HG03175 (cell line): Measurements from ENCODE around the gene OR7C1.
"Not testable (repeated sequence)": the region's sequence is repeated elsewhere in the genome, so short reads cannot be mapped to it uniquely, and the experiment has no call there.

Source experiments
- ATAC-seq: cut with Tn5 transposase; IDR thresholded peaks from one replicate; pipeline ENCODE4 v1.9.1; 2021; ENCODE audit warnings: mild to moderate bottlenecking, moderate library complexity; ENCODE audit not compliant: unreplicated experiment

OR7C1 gene

DNA sequence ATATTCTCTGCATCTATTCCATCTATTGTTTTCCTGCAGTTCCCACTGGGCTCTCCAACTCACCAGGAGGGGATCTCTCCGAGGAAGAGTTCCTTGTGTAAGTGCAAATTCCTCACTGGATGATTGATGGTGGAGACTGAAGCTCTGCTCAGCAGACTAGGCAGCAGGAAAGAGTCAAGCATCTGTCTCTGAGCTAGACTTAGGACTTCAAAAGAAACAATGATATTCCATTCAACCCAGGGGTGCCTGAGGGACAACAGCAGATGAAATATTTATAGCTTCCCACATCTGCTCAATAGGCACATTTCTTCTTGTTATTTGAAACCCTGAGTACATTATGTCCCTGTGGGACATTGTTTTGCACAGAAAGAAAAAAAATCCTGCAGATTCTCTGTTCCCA is at the start of gene OR7C1, which contains the start of gene OR7A5:
Gene OR7C1, minus strand, starts transcription at position 175 of the 400 bp plus-strand sequence. CDS start 35,049 bp downstream, outside the sequence.
Gene OR7A5, minus strand, starts transcription at position 175 of the 400 bp plus-strand sequence. CDS start 6,944 bp downstream, outside the sequence.
- ATAC-seq: no peak

DNA sequence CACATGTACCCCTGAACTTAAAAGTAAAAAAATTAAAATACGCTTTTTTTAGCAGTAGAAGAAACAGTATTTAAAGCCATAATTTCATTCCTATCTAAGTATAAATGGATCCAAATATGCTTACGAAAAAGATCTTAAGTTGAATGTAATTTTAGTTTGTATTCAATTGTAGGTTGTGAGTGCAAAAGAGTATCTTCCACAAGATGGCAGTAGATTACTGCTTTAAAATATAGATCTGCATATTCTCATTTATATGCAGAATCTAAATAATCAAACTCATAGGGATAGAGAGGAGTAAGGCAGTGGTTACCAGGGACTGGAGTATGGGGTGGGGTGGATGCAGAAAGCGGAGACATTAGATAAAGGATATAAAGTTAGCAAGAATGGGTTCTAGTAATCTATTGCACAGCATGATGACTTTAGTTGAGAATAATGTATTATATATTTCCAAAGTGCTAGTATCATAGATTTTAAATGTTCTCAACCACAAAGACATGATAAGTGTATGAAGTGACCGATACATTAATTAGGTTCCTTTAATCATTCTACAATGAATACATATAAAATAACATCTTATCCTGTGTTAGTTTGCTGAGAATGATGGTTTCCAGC is 36.7 kb upstream of the OR7C1 start:
- ATAC-seq: no peak

DNA sequence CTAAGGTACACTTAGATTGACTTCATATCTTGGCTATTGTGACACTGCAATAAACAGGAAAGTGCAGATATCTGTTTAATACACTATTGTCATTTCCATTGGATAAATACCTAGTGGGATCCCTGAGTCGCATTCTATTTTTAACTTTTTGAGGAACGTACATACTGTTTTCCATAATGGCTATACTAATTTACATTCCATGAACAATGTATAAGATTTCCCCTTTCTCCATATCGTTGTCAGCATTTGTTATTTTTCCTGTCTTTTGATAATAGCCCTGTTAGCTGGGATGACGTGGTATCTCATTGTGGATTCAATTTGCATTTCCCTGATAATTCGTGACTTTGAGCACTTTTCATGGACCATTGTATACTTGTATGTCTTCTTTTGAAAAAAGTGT is 33.5 kb upstream of the OR7C1 start:
- no peak for ATAC-seq

DNA sequence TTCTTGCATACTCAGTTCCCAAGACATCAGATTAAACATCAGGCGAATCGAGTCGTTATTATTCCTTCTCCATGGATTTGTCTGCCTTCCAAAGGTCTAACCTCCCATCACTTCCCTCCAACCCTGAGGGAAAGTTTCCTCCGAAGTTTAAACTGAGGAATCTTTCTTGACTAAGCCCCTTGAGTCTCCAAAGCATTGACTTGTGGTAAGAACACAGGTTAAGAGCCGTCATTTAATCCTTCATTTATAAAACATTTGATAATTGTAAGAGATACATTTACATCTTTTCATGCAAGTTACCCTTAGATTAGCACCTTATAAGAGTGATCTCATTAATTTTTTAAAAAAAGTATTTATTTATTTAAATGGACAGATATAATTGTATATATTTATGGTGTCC is 13.8 kb upstream of the OR7C1 start, which contains the start of gene OR7A10:
Gene OR7A10, minus strand, starts transcription at position 101 of the 400 bp plus-strand sequence. CDS start 7,045 bp downstream, outside the sequence.
- no peak for ATAC-seq

DNA sequence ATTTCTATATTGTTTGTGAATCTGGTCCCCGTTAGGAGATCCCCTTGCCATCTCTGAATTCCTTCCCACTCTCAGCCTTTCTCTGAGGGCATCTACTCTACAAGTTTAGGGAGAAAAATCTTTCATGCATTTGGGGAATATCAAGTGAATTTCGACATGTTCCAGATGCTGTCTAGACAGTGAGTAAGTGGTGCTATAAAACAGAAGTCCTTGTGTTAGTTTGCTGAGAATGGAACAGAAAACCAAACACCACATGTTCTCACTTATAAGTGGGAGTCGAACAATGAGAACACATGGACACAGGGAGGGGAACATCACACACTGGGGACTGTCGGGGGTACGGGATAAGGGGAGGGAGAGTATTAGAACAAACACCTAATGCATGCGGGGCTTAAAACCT is 8.6 kb upstream of the OR7C1 start:
- no peak for ATAC-seq

DNA sequence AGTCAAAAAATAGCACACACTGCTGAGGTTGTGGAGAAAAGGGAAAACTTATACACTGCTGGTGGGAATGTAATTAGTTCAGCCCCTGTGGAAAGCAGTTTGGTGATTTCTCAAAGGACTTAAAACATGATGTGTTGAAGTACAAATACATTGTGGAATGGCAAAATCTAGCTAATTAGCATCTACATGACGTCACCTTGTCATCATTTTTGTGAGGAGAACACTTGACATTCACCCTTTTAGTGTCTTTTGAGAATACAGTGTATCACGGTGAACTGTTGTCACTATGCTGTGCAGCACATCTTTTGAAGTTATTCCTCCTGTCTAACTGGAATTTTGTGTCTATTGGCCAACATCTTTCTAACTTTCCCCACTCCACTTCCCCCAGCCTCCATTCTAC is 8.2 kb upstream of the OR7C1 start:
- ATAC-seq: no peak

DNA sequence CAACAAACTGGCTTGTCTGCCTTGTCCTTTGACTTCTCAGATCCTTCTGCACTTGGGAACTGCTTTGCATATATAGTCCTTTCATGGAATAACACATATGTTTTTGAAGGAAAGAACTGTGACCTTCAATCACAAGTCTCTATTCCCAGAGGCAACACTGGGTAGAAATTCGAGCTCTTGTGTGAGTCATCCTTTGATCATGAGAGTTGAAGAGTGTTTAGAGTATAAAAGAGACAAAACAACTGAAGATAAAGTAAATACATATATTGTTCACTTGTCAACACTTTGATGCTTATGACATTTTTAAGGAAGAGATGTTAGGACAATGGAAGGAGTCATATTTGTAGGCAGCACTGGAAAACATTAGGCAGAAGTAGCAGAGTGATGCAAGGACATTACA is 5.2 kb upstream of the OR7C1 start:
- no peak for ATAC-seq

DNA sequence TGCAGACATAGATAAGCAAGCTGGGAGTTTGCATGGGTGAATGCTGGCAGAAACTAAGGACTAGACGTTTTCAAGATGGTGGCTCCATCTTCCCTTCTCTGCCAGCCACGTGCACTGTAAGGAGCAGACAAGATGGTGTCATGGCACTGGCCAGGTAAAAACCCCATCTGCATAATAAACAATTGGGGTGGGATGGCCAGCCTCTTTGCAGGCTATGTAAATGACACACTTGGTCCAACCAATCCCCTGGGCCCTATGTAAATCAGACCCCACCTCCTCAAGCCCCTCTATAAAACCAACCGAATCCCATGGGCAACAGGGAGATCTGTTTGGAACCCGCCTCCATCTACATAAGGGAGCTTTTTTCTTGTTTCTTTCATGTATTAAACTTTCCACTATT is 2.4 kb upstream of the OR7C1 start:
- no peak for ATAC-seq

DNA sequence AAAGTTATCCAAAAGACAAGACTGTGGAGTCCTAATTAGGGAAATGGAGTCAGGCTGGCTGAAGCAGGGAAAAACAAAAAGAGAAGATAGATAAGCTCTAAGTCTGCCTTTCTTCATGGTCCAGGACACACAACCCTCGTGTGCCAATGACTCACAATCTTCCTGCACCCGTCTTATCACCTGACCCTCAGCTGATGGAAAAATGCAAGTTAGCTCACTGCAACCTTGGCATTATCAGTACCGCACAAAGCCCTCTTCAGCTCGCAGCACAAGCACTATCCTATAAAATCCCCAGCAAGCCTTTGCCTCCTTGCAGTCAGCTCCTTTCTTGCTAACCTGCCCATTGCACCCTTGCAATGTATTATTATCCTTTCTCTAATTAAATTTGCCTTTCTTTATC is 4.3 kb downstream of the OR7C1 start:
- no peak for ATAC-seq

DNA sequence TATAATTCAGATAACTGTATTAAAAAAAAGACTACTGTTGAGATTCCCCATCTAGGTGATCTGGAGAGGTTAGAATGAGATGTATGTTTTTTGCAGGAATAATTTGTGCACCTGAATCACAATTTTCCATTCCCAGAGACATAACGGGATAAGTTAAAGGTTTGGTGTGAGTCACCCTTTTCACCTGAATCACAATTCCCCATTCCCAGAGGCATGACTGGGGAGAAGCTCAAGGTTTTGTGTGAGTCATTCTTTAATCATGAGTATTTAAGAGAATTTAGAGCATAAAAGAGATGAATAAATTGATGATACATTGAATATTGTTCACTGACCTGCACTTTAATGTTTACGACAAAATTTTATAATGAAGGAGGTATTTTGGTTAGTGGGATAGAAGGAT is 9.0 kb downstream of the OR7C1 start:
- no peak for ATAC-seq

DNA sequence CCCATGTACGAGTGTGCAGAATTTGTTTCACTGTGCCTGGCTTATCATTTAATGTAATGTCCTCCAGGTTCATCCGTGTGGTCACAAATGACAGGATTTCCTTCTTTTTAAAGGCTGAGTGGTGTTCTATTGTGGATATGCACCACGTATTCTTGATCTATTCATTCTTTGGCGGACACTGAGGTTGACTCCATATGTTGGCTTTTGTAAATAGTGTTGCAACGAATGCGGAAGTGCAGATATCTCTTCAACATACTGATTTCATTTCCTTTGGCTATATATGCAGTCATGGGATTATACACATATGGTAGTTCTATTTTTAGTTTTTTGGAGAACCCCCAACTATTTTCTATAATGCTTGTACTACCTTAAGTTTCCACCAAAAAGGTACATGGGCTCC is 13.0 kb downstream of the OR7C1 start:
- ATAC-seq: no peak

DNA sequence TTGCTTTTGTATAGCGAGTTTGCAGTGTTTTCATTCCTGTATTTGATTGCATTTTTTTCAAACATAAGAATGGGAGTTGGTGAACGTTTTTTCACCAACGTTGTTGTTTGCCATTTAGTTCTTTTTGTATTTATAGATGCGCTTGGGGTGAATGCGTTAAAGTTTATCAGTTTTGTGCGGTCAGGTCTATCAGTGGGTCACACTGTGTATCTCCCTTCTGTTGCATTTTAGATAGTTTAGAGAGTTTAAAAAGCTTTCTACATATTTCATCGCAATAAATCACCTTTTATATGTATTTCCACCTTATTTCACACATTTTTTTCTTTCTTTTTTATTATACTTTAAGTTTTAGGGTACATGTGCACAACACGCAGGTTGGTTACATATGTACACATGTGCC is 16.4 kb downstream of the OR7C1 start:
- ATAC-seq: no peak

DNA sequence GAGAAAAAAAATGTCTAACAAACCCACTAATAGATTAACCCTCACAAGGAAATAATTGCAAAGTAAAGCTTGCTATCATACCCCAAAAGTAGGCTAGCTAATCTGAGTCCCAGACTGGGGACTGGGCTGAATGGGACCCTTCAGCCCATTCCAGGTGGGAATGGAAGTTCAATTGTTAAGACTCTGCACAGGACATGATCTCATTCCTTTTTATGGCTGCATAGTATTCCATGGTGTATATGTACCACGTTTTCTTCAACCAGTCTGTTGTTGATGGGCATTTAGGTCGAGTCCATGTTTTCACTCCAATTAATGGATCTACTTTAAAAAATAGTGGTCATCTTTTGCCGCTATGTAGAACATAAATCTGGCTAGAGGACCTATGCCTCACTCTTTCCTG is 17.9 kb downstream of the OR7C1 start:
- ATAC-seq: no peak

DNA sequence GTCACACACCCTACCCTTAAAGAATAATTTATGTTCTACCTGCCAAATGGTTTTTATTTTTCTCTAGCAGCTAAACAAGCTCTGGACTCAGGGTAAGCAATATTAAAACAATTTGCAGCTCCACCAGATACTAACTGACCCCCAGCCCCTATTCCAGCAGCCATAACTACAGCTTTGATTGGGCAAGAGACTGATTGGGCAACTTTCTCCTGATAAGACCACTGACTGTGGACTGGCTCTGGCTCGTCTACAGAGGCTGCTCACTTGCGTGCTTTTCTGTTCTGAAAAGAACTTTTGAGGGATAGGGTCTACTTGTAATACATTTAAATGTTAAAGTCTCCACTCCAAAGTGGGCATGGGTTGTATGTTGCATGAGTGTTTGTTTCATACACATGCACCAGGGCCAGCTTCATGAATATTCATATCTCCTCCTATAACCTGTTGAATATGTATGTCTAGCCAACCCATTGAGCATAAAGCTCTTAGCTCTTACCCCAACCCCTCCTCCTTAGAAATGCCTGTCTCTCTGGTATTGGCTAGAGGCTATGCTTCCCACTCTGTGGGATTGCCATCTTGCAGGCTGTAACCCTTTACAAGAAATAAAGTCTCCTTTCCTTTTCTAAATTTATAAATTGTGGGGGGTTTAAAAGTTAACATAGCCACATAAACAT is 19.9 kb downstream of the OR7C1 start:
- ATAC-seq: no peak

DNA sequence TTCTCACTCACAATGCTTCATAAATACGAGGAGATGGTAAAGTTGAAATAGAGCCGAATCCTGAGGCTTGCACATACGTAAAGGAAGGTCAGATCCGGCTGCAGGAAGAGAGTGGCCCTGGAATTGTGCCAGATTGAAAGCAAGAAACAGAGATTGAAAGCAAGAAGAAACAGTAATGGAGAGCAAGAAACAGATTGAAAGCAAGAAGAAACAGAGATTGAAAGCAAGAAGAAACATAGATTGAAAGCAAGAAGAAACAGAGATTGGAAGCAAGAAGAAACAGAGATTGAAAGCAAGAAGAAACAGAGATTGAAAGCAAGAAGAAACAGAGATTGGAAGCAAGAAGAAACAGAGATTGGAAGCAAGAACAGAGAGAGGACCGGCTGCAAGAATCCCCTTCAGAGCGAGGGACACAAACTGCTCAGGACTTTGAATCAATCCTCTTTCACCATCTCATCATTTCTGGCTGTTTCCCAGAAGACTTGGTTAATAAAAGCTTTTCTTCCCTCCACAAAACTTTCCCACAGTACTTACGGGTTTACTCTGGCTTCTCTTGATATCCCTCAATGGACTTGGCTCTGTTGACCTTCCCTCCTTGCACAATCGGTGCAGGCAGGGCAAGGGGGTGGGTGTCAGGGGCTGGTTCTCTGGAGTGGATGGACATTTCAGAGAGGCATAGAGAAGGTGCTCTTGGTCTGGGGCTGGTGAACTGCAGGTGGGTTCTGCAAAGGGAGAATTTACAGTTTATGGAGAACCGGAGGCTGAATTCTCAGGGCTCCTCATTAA is 25.5 kb downstream of the OR7C1 start:
- ATAC-seq: no peak

DNA sequence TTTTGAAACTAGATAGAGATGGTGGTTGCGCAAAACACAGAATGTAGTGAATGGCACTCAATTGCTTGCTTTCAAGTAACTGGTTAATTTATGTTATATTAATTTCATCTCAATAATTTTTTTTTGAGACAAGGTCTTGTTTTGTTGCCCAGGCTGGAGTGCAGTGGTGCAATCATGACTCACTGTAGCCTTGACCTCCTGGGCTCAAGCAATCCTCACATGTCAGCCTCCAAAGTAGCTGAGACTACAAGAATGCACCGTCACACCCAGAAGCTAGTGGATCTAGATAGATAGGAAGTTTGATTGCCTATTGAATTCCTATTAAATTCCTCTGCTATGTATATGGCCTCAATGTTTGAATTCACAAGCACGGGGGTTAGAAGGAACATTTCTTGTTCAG is 30.2 kb downstream of the OR7C1 start:
- ATAC-seq: no peak

DNA sequence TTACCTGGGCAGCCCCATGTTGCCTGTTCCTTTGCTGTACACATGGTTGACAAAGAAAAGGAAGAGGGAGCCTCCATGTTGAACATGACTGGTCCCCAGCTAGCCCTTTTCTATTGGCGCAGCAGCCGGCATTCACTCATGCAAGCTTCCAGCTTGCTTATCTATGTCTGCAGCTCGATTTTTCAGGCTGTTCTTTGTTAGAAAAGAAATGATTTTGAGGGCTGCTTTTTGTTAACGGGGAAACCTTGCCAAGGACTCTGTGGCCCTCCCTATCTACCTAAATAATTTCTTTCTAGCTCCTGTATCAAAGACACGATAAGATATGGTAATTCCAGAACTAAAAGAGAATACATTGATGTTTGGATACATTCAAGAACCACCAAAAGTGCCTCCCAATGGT is 36.2 kb downstream of the OR7C1 start:
- ATAC-seq: no peak

DNA sequence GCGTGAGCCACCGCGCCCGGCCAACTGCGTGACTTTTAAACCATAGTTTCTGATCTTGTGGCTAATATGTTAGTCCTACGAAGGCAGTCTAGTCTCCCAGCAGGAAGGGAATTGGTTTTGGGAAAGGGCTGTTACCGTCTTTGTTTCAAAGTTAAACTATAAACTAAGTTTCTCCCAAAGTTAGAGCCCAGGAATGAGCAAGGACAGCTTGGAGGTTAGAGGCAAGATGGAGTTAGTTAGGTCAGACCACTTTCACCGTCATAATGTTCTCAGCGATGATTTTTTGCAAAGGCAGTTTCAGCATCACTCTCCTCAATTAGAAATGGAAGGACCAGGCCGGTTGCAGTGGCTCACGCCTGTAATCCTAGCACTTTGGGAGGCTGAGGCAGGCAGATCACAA is 39.0 kb downstream of the OR7C1 start:
- no peak for ATAC-seq

DNA sequence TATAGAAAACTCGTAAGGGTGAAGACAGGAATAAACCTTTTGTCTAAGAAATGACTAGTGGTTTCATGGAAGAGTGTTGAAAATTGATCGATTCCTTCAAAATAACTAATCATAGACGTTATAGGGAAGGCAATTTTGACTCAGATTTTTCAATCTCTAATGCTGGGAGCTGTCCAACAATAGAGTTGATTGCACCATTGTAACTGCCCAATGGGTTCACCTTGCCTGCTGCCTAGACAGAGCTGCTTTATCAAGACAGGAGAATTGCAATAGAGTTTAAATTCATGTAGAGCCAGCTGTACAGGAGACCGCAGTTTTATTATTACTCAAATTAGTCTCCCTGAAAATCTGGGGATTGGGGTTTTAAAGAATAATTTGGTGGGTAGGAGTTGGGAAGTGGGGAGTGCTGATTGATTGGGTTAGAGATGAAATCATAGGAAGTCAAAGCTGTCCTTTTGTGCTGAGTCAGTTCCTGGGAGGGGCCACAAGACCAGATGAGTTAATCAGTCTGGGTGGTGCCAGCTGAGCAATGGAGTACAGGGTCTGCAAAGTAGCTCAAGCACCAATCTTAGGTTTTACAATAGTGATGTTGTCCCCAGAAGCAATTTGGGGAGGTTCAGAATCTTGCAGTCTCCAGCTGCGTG is 39.8 kb downstream of the OR7C1 start:
- no peak for ATAC-seq

DNA sequence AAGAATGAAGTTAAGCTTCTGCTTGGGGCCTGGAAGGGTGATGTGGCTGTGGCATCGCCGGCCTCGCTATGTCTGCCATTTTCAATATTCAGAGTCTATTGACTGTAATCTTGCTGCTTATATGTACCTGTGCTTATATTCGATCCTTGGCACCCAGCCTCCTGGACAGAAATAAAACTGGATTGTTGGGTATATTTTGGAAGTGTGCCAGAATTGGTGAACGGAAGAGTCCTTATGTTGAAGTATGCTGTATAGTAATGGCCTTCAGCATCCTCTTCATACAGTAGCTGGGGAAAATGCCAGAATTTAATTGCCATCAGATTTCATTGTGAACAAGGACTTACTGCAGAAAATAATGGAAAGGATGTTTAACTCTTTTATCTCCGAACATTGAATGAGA is 42.7 kb downstream of the OR7C1 start:
- not testable (repeated sequence) for ATAC-seq

DNA sequence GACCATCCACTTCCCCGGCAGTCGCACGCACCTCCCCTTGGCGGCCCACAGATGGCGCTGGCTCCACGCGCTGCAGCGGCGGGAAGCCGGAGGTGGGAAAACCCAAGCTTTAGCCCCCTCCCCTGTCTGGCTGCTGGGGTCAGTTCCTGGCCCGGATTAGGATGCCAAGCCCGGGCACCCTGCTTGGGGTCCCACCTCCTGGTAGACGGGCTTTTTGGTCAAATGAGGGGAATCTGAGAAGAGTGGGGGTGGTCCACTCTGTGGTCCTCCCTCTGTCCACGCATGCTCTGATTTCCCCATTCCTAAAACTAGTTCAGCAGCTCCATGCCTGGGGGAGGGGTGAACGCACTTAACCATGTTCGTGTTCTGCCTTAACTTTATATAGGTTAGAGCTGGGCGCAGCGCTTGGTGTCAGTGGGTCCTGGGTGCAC is 48.5 kb downstream of the OR7C1 start:
- ATAC-seq: no peak
